ENCODE data around the gene DIRAS2. TPM values are rescaled to one million over a fixed set of nuclear protein-coding genes. Genes with fewer than 3 reads are reported as not detected.
A peak's percentile ranks its signal among the peaks of the same experiment; 100 is the strongest.

DIRAS2 gene, protein sequence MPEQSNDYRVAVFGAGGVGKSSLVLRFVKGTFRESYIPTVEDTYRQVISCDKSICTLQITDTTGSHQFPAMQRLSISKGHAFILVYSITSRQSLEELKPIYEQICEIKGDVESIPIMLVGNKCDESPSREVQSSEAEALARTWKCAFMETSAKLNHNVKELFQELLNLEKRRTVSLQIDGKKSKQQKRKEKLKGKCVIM
- polyA plus RNA-seq (2013) = not detected

DNA sequence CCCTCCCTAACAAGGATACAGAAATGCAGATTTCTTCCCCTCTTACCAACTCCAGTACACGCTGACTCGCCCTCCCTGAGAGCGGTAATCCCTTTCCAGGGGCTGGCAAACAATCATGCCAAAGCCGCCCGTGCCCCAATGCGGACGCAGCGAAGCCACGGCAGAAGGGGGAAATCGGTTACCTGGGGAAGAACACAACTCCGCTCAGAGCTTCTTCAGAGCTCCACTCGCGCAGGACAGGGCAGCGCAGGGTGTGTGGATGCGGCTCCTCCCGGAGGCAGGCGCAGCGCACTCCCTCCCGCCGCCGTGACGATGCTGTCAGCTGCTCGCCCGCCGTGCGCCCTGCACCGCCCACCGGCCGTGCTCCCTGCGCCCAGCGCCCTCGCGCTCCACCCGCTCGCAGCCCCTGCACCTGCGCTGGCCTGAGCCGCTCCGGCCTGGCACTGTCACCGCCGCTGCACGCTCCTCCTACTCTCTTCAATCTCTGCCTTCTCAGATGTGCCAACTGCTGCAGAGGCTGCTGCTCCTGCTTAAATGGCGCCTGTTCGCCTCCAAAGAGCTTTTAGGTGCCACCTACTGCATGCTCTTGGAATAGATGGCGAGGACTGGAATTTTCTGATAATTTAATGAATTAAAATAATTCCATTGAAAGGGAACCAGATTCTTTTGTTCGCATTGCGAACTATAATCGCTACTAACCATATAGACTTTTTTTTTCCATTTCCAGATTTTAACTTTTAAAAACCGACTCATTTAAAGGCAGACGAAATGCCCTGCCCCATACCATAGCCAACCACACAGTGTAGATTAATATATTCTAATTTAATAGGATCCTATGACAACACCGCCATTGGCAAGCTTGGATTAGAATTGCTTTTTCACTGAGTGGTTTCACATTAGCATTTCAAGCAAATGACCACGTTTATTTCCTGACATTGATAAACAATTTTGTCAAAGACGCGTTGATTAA is at the start of gene DIRAS2:
TSS of gene DIRAS2 (minus strand) at position 255 of the 970 bp plus-strand sequence. CDS start 28,997 bp downstream, outside the sequence.
- ChIA-PET CTCF (interaction anchor here (1.0 to 1.7 kb wide), 2 partner anchors 10 to 192 kb away, joined by 3 to 4 read pairs; no protein-coding TSS in a partner anchor), POLR2A (interaction anchor here (0.6 kb wide), 1 partner anchor 57 kb away, joined by 4 read pairs; no protein-coding TSS in a partner anchor)
- peaks cover 8 to 75% (median 32%) of the 10 kb centered on the region in 5 experiments for H3K27me3 ChIP-seq (replicated peaks in 2 of 5; ENCODE audit: control insufficient read depth in 4 of 5, insufficient read depth in 5 of 5, low read length in 4 of 5)
- peak within 1 kb of the TSS in 6 of 7 experiments; percentile 25 to 69 (median 58) for H3K4me3 ChIP-seq (ENCODE audit: control insufficient read depth in 1 of 7, extremely low read depth in 1 of 7, insufficient read depth in 4 of 7, low read depth in 2 of 7, low read length in 6 of 7)
- WGBS (ENCODE audit: insufficient coverage) = 3% methylated on average over 37 of the region's 53 CpGs
- peaks cover 3 to 11% (median 5%) of the 10 kb centered on the region in 4 experiments for H3K4me1 ChIP-seq (ENCODE audit: control extremely low read depth in 1 of 4, control insufficient read depth in 4 of 4, insufficient read depth in 4 of 4, low read length in 3 of 4)
- DNase-seq = peak; percentile 12 to 52 (median 33)
- H3K36me3 ChIP-seq (ENCODE audit: control insufficient read depth in 4 of 4, insufficient read depth in 4 of 4, low read length in 3 of 4) = no peaks in the 10 kb centered on the region
- no peak within 1 kb of the TSS for H3K27ac ChIP-seq (ENCODE audit: insufficient read depth in 1 of 2, low read depth in 1 of 2, low read length in 2 of 2, poor library complexity in 1 of 2, severe bottlenecking in 2 of 2)
- no peaks in the 10 kb centered on the region for H3K9me3 ChIP-seq (ENCODE audit: control extremely low read depth in 1 of 5, control insufficient read depth in 4 of 5, insufficient read depth in 2 of 5, low read depth in 1 of 5, low read length in 4 of 5)

DNA sequence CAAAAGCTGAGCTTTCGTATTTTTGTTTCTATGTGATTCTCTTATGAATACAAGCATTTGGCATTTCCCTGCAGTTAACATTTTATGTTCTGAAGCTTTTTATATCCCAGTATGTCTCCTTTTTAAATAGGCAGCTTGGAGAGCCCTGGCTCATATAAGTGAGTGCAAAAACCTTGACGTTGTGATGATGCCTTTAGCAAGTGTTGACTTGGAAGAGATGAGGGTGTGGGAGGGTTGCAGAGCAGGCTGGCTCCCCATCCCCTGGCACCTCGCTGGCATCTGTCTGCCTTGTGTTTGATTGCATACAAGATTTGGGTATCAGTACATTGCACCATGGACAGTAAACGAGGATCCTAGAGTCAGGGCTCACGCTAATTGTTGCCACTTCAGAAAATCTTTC is 42.1 kb upstream of the DIRAS2 start:
- no peak overlapping the region for H3K4me3 ChIP-seq (ENCODE audit: control insufficient read depth in 1 of 7, extremely low read depth in 1 of 7, insufficient read depth in 4 of 7, low read depth in 2 of 7, low read length in 6 of 7)
- ChIA-PET POLR2A (no interaction called here), CTCF (interaction anchor here (0.7 kb wide), 1 partner anchor 16 kb away, joined by 3 read pairs; no protein-coding TSS in a partner anchor)
- H3K9me3 ChIP-seq (ENCODE audit: control extremely low read depth in 1 of 5, control insufficient read depth in 4 of 5, insufficient read depth in 2 of 5, low read depth in 1 of 5, low read length in 4 of 5) = peaks cover 0 to 4% (median 0%) of the 10 kb centered on the region in 5 experiments
- peaks cover 0 to 2% (median 0%) of the 10 kb centered on the region in 5 experiments for H3K27me3 ChIP-seq (replicated peaks in 2 of 5; ENCODE audit: control insufficient read depth in 4 of 5, insufficient read depth in 5 of 5, low read length in 4 of 5)
- H3K36me3 ChIP-seq (ENCODE audit: control insufficient read depth in 4 of 4, insufficient read depth in 4 of 4, low read length in 3 of 4) = no peaks in the 10 kb centered on the region
- H3K27ac ChIP-seq (ENCODE audit: insufficient read depth in 1 of 2, low read depth in 1 of 2, low read length in 2 of 2, poor library complexity in 1 of 2, severe bottlenecking in 2 of 2) = no peak overlapping the region
- no peaks in the 10 kb centered on the region for H3K4me1 ChIP-seq (ENCODE audit: control extremely low read depth in 1 of 4, control insufficient read depth in 4 of 4, insufficient read depth in 4 of 4, low read length in 3 of 4)
- no peak for DNase-seq
- WGBS (ENCODE audit: insufficient coverage) = 97% methylated on average over 3 of the region's 5 CpGs

DNA sequence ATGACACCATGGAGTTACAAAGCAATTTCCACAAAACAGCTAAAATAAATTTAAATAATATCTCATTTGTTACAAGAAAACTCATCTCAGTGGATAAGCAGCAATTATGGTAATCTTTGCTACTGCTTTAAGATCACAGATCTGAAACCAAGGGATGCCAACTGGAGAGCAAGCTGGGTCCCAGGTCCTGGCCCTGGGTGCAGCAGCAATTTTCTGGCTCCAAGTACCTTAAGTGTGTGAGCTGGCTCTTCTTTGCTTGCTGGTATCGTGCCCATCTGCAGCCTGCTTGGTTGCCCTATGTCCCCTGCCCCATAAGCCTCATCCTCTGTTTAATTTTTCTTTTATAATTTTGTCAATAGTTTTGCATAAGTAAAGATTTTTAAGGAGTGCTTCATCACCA is 41.5 kb upstream of the DIRAS2 start:
- Histone ChIP-seq H3K4me3 (ENCODE audit: control insufficient read depth in 1 of 7, extremely low read depth in 1 of 7, insufficient read depth in 4 of 7, low read depth in 2 of 7, low read length in 6 of 7) (no peak overlapping the region), H3K27ac (ENCODE audit: insufficient read depth in 1 of 2, low read depth in 1 of 2, low read length in 2 of 2, poor library complexity in 1 of 2, severe bottlenecking in 2 of 2) (no peak overlapping the region), H3K4me1 (ENCODE audit: control extremely low read depth in 1 of 4, control insufficient read depth in 4 of 4, insufficient read depth in 4 of 4, low read length in 3 of 4) (no peaks in the 10 kb centered on the region), H3K9me3 (ENCODE audit: control extremely low read depth in 1 of 5, control insufficient read depth in 4 of 5, insufficient read depth in 2 of 5, low read depth in 1 of 5, low read length in 4 of 5) (peaks cover 0 to 4% (median 0%) of the 10 kb centered on the region in 5 experiments), H3K36me3 (ENCODE audit: control insufficient read depth in 4 of 4, insufficient read depth in 4 of 4, low read length in 3 of 4) (no peaks in the 10 kb centered on the region), H3K27me3 (replicated peaks in 2 of 5; ENCODE audit: control insufficient read depth in 4 of 5, insufficient read depth in 5 of 5, low read length in 4 of 5) (peaks cover 0 to 2% (median 0%) of the 10 kb centered on the region in 5 experiments)
- POLR2A ChIA-PET = no interaction called here
- WGBS (ENCODE audit: insufficient coverage) = 100% methylated on average over 1 of the region's 1 CpG
- DNase-seq = no peak
- CTCF ChIA-PET = interaction anchor here (0.7 kb wide), 1 partner anchor 17 kb away, joined by 3 read pairs; no protein-coding TSS in a partner anchor

DNA sequence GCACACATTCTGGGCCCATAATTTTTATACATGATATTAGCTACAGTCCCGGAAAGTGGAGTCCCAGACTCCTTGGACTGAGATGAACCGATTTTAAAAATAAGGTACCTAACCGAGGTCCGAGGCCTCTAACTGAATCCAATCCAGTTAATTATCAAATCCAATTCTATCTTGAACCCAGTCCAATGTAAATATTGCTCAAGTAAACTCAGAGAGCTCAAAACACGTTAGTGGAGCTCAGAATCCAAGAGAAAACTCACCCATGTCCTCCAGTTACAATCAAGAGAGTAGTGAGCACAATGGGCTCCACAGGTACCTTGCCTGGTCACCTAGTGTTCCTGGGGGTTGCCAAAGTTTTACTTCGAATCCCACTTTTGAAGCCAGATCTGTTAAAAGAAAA is 37.9 kb upstream of the DIRAS2 start:
- Histone ChIP-seq H3K9me3 (ENCODE audit: control extremely low read depth in 1 of 5, control insufficient read depth in 4 of 5, insufficient read depth in 2 of 5, low read depth in 1 of 5, low read length in 4 of 5) (no peaks in the 10 kb centered on the region), H3K27me3 (replicated peaks in 2 of 5; ENCODE audit: control insufficient read depth in 4 of 5, insufficient read depth in 5 of 5, low read length in 4 of 5) (peaks cover 0 to 1% (median 0%) of the 10 kb centered on the region in 5 experiments), H3K36me3 (ENCODE audit: control insufficient read depth in 4 of 4, insufficient read depth in 4 of 4, low read length in 3 of 4) (no peaks in the 10 kb centered on the region), H3K4me1 (ENCODE audit: control extremely low read depth in 1 of 4, control insufficient read depth in 4 of 4, insufficient read depth in 4 of 4, low read length in 3 of 4) (no peaks in the 10 kb centered on the region), H3K27ac (ENCODE audit: insufficient read depth in 1 of 2, low read depth in 1 of 2, low read length in 2 of 2, poor library complexity in 1 of 2, severe bottlenecking in 2 of 2) (no peak overlapping the region), H3K4me3 (ENCODE audit: control insufficient read depth in 1 of 7, extremely low read depth in 1 of 7, insufficient read depth in 4 of 7, low read depth in 2 of 7, low read length in 6 of 7) (no peak overlapping the region)
- CTCF ChIA-PET = interaction anchor here (1.1 kb wide), 1 partner anchor 16 kb away, joined by 3 read pairs; no protein-coding TSS in a partner anchor
- no peak for DNase-seq
- POLR2A ChIA-PET = no interaction called here
- WGBS (ENCODE audit: insufficient coverage) = 97% methylated on average over 5 of the region's 6 CpGs

DNA sequence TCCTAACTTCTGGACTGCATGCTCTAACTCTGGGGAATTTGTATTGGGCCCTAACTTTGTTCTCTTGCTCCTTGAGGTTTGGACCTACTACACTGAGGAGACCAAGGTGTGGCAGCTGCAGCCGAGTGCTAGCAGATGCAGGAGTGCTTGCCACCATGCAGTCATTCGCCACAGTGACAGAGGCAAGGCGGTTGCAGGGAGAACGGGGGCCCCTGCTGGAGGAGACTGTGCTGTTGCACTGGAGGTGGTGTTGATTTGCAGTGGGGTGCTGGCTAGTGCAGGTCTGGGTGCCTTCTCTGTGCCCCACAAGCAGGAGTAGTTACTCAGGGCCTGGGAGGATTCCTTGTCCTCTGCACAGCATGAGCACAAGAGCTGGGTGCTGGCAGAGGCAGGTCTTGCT is 22.4 kb upstream of the DIRAS2 start:
- POLR2A ChIA-PET = no interaction called here
- Histone ChIP-seq H3K4me3 (ENCODE audit: control insufficient read depth in 1 of 7, extremely low read depth in 1 of 7, insufficient read depth in 4 of 7, low read depth in 2 of 7, low read length in 6 of 7) (no peak overlapping the region), H3K4me1 (ENCODE audit: control extremely low read depth in 1 of 4, control insufficient read depth in 4 of 4, insufficient read depth in 4 of 4, low read length in 3 of 4) (no peaks in the 10 kb centered on the region), H3K36me3 (ENCODE audit: control insufficient read depth in 4 of 4, insufficient read depth in 4 of 4, low read length in 3 of 4) (no peaks in the 10 kb centered on the region), H3K27me3 (replicated peaks in 2 of 5; ENCODE audit: control insufficient read depth in 4 of 5, insufficient read depth in 5 of 5, low read length in 4 of 5) (peaks cover 0 to 2% (median 0%) of the 10 kb centered on the region in 5 experiments), H3K27ac (ENCODE audit: insufficient read depth in 1 of 2, low read depth in 1 of 2, low read length in 2 of 2, poor library complexity in 1 of 2, severe bottlenecking in 2 of 2) (no peak overlapping the region), H3K9me3 (ENCODE audit: control extremely low read depth in 1 of 5, control insufficient read depth in 4 of 5, insufficient read depth in 2 of 5, low read depth in 1 of 5, low read length in 4 of 5) (peaks cover 0 to 19% (median 6%) of the 10 kb centered on the region in 5 experiments)
- CTCF ChIA-PET = no interaction called here
- WGBS (ENCODE audit: insufficient coverage) = 92% methylated on average over 4 of the region's 4 CpGs
- DNase-seq = no peak

DNA sequence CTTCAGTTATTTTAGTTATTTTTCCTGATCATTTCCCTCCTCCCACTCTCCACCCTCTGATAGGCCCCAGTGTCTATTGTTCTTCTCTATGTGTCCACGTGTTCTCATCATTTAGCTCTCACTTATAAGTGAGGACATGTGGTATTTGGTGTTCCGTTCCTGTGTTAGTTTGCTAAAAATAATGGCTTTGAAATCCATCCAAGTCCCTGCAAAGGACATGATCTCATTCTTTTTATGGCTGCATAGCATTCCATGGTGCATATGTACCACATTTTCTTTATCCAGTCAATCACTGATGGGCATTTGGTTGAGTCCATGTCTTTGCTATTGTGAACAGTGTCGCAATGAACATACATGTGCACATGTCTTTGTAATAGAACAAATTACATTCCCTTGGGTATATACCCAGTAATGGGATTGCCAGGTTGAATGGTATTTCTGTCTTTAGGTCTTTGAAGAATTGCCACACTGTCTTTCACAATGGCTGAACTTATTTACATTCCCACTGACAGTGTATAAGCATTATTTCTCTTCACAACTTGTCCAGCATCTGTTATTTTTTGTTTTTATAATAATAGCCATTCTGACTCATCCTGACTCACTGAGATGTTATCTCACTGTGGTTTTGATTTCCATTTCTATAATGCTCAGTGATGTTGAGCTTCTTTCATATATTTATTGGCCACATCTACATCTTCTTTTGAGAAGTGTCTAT is 17.2 kb upstream of the DIRAS2 start:
- CTCF ChIA-PET = no interaction called here
- DNase-seq = peak in 2 of 3 donors; percentile 6 to 11
- Histone ChIP-seq H3K36me3 (ENCODE audit: control insufficient read depth in 4 of 4, insufficient read depth in 4 of 4, low read length in 3 of 4) (no peaks in the 10 kb centered on the region), H3K9me3 (ENCODE audit: control extremely low read depth in 1 of 5, control insufficient read depth in 4 of 5, insufficient read depth in 2 of 5, low read depth in 1 of 5, low read length in 4 of 5) (peaks cover 0 to 11% (median 0%) of the 10 kb centered on the region in 5 experiments), H3K4me1 (ENCODE audit: control extremely low read depth in 1 of 4, control insufficient read depth in 4 of 4, insufficient read depth in 4 of 4, low read length in 3 of 4) (no peaks in the 10 kb centered on the region), H3K4me3 (ENCODE audit: control insufficient read depth in 1 of 7, extremely low read depth in 1 of 7, insufficient read depth in 4 of 7, low read depth in 2 of 7, low read length in 6 of 7) (no peak overlapping the region), H3K27ac (ENCODE audit: insufficient read depth in 1 of 2, low read depth in 1 of 2, low read length in 2 of 2, poor library complexity in 1 of 2, severe bottlenecking in 2 of 2) (no peak overlapping the region), H3K27me3 (replicated peaks in 2 of 5; ENCODE audit: control insufficient read depth in 4 of 5, insufficient read depth in 5 of 5, low read length in 4 of 5) (peaks cover 0 to 2% (median 0%) of the 10 kb centered on the region in 5 experiments)
- POLR2A ChIA-PET = interaction anchor here (0.6 kb wide), 1 partner anchor 240 kb away, joined by 3 read pairs; no protein-coding TSS in a partner anchor
- WGBS (ENCODE audit: insufficient coverage) = no CpG with 5 or more reads among the region's 3 CpGs
